ENCODE measurements around the gene CUL4A.

Gene CUL4A

DNA sequence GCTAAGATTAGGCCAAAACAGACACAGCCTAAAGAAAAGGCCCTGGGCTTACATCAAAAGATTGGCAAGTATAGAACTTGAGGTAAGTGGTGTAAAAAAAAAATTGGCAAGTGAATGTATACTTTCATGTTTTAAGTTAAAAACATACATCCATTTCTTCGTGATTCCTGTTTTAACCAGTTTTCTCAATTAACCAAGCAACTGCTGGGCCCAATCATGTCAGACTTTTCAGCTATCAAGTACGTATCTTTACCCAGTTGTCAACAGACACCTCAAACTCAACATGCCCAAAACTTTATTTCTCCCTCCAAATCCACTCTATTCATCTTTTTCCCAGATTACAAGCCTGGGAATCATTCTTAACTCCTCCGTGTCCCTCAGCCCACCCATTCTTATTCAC is 2.0 kb upstream of the CUL4A start:
- DNase-seq (ENCODE audit: low read depth): no peak
- peak overlapping the region; percentile 79 for H3K4me3 ChIP-seq (ENCODE audit: low read depth, low read length)
- TF ChIP-seq, protein P1, sequence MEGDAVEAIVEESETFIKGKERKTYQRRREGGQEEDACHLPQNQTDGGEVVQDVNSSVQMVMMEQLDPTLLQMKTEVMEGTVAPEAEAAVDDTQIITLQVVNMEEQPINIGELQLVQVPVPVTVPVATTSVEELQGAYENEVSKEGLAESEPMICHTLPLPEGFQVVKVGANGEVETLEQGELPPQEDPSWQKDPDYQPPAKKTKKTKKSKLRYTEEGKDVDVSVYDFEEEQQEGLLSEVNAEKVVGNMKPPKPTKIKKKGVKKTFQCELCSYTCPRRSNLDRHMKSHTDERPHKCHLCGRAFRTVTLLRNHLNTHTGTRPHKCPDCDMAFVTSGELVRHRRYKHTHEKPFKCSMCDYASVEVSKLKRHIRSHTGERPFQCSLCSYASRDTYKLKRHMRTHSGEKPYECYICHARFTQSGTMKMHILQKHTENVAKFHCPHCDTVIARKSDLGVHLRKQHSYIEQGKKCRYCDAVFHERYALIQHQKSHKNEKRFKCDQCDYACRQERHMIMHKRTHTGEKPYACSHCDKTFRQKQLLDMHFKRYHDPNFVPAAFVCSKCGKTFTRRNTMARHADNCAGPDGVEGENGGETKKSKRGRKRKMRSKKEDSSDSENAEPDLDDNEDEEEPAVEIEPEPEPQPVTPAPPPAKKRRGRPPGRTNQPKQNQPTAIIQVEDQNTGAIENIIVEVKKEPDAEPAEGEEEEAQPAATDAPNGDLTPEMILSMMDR (IDR thresholded peaks at IDR 0.05; ENCODE audit: insufficient read depth, low read depth, low read length, missing control alignments): no peak

- peak overlapping the region; percentile 79 for H3K4me3 ChIP-seq (ENCODE audit: low read depth, low read length)
- TF ChIP-seq, protein P1 (IDR thresholded peaks at IDR 0.05; ENCODE audit: insufficient read depth, low read depth, low read length, missing control alignments): no peak
Observed at GRCh38 chr13:113207890-113208420, 1.5 kb upstream of the CUL4A start.

DNA sequence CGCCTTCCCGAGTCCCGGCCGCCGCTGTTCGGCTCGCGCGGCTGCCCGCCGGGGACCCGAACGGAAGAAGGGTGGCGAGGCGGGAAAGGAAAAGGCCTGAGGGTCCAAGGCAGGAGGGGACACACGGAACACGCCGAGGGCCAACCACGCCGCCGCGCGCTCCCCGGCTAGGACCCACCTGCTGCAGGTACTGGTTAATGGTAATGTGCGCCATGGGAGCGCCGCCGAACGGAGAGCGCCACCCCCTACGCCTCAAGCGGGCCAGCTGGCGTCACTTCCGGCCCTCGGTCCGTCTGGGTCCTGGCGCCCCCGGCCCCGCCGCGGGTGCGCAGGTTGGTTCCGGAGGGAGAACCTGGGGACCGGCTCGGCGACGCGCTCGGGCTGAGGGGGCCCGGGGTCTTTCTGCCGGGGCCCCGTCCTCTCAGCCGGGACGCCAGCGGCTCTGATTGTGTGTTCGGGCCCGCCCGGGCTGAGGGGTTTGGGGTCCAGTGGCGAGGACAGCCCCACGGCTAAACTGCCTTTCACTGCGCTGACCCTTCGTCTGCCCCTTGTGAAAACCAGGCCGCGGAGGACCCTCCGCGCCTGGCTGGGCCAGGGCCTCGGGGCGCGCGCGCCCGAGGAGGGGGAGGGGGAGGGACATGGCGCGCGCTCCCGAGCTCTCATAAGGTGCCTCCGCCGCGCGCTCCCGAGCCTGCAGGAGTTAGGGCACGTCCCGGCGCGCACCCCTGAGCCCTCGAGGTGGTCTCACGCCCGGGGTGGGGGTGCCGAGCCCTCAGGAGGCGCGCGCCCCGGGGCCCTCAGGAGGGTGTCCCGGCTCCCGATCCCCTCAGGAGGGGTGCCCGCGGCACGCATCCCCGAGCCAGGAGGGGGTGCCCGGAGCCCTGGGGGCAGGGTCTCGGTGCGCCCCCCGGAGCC is 735 bp upstream of the CUL4A start, which contains the start of gene PCID2:
PCID2 (minus strand) TSS at position 249 of the 915 bp plus-strand sequence; CDS start at position 214, 35 bp downstream.
- H3K4me3 ChIP-seq (ENCODE audit: low read depth, low read length): peak within 1 kb of the TSS; percentile 85
- peak; percentile 95 for DNase-seq (ENCODE audit: low read depth)
- TF ChIP-seq, protein P1 (IDR thresholded peaks at IDR 0.05; ENCODE audit: insufficient read depth, low read depth, low read length, missing control alignments): no peak

More at GRCh38 chr13:113207890-113208420, 1.5 kb upstream of the CUL4A start:
- DNase-seq (ENCODE audit: low read depth): peak; percentile 38

DNA sequence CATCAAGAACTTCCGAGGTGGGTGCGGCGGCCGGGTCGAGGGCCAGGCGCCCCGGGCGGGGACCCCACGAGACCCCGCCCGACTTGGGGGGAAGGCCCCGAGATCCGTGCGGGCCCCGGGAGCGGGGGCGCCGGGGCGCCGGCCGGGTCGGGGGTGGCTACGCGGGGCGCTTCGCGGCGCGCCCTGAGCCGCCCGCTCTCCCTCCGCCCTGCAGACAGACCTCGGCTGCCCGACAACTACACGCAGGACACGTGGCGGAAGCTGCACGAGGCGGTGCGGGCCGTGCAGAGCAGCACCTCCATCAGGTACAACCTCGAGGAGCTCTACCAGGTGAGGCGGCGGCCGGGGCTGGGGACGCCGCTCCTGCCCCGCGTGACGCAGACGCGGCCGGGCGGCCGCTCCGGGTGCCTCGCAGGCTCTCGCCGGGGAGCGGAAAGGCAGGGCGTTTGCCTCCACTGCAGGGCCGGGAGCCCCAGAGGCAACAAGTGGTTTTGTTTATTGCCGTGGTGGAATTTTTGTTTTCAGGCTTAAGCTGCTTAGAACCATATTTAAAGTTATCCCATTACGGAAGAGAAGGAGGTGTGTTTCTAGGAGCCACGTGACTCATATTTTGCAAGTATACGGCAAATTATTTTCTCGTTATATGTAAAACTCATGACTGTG is 477 bp downstream of the CUL4A start:
- TF ChIP-seq, protein P1 (IDR thresholded peaks at IDR 0.05; ENCODE audit: insufficient read depth, low read depth, low read length, missing control alignments): no peak
- H3K4me3 ChIP-seq (ENCODE audit: low read depth, low read length): peak overlapping the region; percentile 85
- peak; percentile 83 for DNase-seq (ENCODE audit: low read depth)

DNA sequence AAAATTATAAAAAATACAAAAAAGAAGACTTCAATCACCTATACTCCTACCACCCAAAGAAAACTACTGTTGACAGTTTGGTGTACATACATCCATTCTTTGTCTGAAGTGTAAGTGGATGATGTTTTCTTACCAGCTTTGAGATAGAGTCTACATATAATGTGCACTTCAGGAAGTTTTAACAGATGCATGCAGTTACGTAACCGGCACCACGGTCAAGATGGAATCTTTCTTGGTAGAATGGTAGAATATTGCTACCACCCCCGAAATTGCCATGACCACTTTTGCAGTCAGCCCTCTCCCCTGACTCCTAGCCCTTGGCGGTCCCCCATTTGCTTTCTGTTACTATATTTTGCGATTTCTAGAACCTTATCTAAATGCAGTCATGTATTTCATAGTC is 1.4 kb downstream of the CUL4A start:
- no peak for DNase-seq (ENCODE audit: low read depth)
- H3K4me3 ChIP-seq (ENCODE audit: low read depth, low read length): peak overlapping the region; percentile 85
- TF ChIP-seq, protein P1 (IDR thresholded peaks at IDR 0.05; ENCODE audit: insufficient read depth, low read depth, low read length, missing control alignments): no peak

GRCh38 chr13:113211774-113212173 is 2.4 kb downstream of the CUL4A start:
- no peak overlapping the region for H3K4me3 ChIP-seq (ENCODE audit: low read depth, low read length)
- DNase-seq (ENCODE audit: low read depth): no peak

More at GRCh38 chr13:113211774-113212173, 2.4 kb downstream of the CUL4A start:
- TF ChIP-seq, protein P1 (IDR thresholded peaks at IDR 0.05; ENCODE audit: insufficient read depth, low read depth, low read length, missing control alignments): peak; percentile 11

Measured in GM12865 (cell line).